Immature natural killer cell (primary cell): ENCODE measurements around the gene MEI4. TPM values are rescaled to one million over a fixed set of nuclear protein-coding genes. Genes with fewer than 3 reads are reported as not detected.

Source experiments
- DNase-seq, 3 donors: peaks; one replicate each; pipeline ENCODE4 v3.0.0; 2022; ENCODE audit warnings: mixed read lengths in 1 of 3
- H3K27ac Mint-ChIP-seq, 6 donors: one replicate each; pipeline ENCODE4 v1.8.0; 2020; ENCODE audit warnings: mixed read lengths in 6 of 6, mild to moderate bottlenecking in 5 of 6, inconsistent platforms in 4 of 6, moderate library complexity in 3 of 6
- H3K27me3 Mint-ChIP-seq, 3 donors: one replicate each; pipeline ENCODE4 v1.8.0; 2020 to 2021; ENCODE audit warnings: low read depth in 3 of 3, mild to moderate bottlenecking in 3 of 3, mixed read lengths in 3 of 3, moderate library complexity in 3 of 3, inconsistent platforms in 1 of 3
- H3K36me3 Mint-ChIP-seq, 3 donors: one replicate each; pipeline ENCODE4 v1.8.0; 2020; ENCODE audit warnings: mixed read lengths in 3 of 3, inconsistent platforms in 2 of 3, mild to moderate bottlenecking in 2 of 3
- H3K4me1 Mint-ChIP-seq, 2 donors: one replicate each; pipeline ENCODE4 v1.8.0; 2020; ENCODE audit warnings: inconsistent platforms in 2 of 2, mild to moderate bottlenecking in 2 of 2, mixed read lengths in 2 of 2, moderate library complexity in 1 of 2
- H3K4me3 Mint-ChIP-seq, 5 donors: one replicate each; pipeline ENCODE4 v1.8.0; 2020; ENCODE audit warnings: mild to moderate bottlenecking in 5 of 5, mixed read lengths in 5 of 5, inconsistent platforms in 3 of 5, moderate library complexity in 3 of 5
- H3K9me3 Mint-ChIP-seq, 6 donors: one replicate each; pipeline ENCODE4 v1.8.0; 2020; ENCODE audit warnings: mild to moderate bottlenecking in 6 of 6, mixed read lengths in 6 of 6, inconsistent platforms in 4 of 6, moderate library complexity in 3 of 6
- polyA plus RNA-seq, 3 donors: library from polyadenylated mRNA; unstranded; fragments of 300-500 nt; fragmentation: Illumina TruSeq; gene quantifications; one replicate each; pipeline ENCODE4 v1.2.3, GENCODE V29; 2021

MEI4 gene
- polyA plus RNA-seq, 3 donors from 2014 or later: not detected

GRCh38 chr6:77853401-77853800 lies 200.6 kb downstream of the MEI4 start:
- H3K27me3 Mint-ChIP-seq: no peaks in the 10 kb centered on the region
- no peaks in the 10 kb centered on the region for H3K4me1 Mint-ChIP-seq
- no peak overlapping the region for H3K27ac Mint-ChIP-seq
- H3K4me3 Mint-ChIP-seq: no peak overlapping the region
- peaks cover 9 to 38% (median 18%) of the 10 kb centered on the region in 6 donors for H3K9me3 Mint-ChIP-seq
- no peaks in the 10 kb centered on the region for H3K36me3 Mint-ChIP-seq
- no peak for DNase-seq

- no peak overlapping the region for H3K27ac Mint-ChIP-seq
- H3K9me3 Mint-ChIP-seq: peaks cover 7 to 41% (median 22%) of the 10 kb centered on the region in 6 donors
- H3K4me1 Mint-ChIP-seq: no peaks in the 10 kb centered on the region
- DNase-seq: no peak
- no peaks in the 10 kb centered on the region for H3K27me3 Mint-ChIP-seq
- no peaks in the 10 kb centered on the region for H3K36me3 Mint-ChIP-seq
- H3K4me3 Mint-ChIP-seq: no peak overlapping the region
These were observed 203.6 kb downstream of the MEI4 start for GRCh38 chr6:77856391-77856790.

- Mint-ChIP-seq H3K9me3 (peaks cover 8 to 44% (median 26%) of the 10 kb centered on the region in 6 donors), H3K4me1 (no peaks in the 10 kb centered on the region), H3K27ac (no peak overlapping the region), H3K27me3 (no peaks in the 10 kb centered on the region), H3K4me3 (no peak overlapping the region), H3K36me3 (no peaks in the 10 kb centered on the region)
- no peak for DNase-seq
These were observed 204.6 kb downstream of the MEI4 start for GRCh38 chr6:77857421-77857820.

- no peaks in the 10 kb centered on the region for H3K27me3 Mint-ChIP-seq
- H3K4me3 Mint-ChIP-seq: no peak overlapping the region
- H3K36me3 Mint-ChIP-seq: no peaks in the 10 kb centered on the region
- H3K27ac Mint-ChIP-seq: no peak overlapping the region
- no peak for DNase-seq
- H3K4me1 Mint-ChIP-seq: no peaks in the 10 kb centered on the region
- H3K9me3 Mint-ChIP-seq: peaks cover 7 to 20% (median 15%) of the 10 kb centered on the region in 6 donors
These were observed 223.5 kb downstream of the MEI4 start for GRCh38 chr6:77876300-77876699.

- H3K4me1 Mint-ChIP-seq: no peaks in the 10 kb centered on the region
- H3K4me3 Mint-ChIP-seq: no peak overlapping the region
- H3K27ac Mint-ChIP-seq: no peak overlapping the region
- no peak for DNase-seq
- no peaks in the 10 kb centered on the region for H3K36me3 Mint-ChIP-seq
- H3K9me3 Mint-ChIP-seq: peaks cover 5 to 29% (median 18%) of the 10 kb centered on the region in 6 donors
- H3K27me3 Mint-ChIP-seq: no peaks in the 10 kb centered on the region
These were observed 226.7 kb downstream of the MEI4 start for GRCh38 chr6:77879527-77879926.

GRCh38 chr6:77880501-77880900 lies 227.7 kb downstream of the MEI4 start:
- no peaks in the 10 kb centered on the region for H3K27me3 Mint-ChIP-seq
- no peak overlapping the region for H3K27ac Mint-ChIP-seq
- H3K9me3 Mint-ChIP-seq: peaks cover 0 to 33% (median 17%) of the 10 kb centered on the region in 6 donors
- no peaks in the 10 kb centered on the region for H3K4me1 Mint-ChIP-seq
- no peak for DNase-seq
- H3K36me3 Mint-ChIP-seq: no peaks in the 10 kb centered on the region
- no peak overlapping the region for H3K4me3 Mint-ChIP-seq

GRCh38 chr6:77883851-77884250 lies 231.0 kb downstream of the MEI4 start:
- Mint-ChIP-seq H3K27me3 (no peaks in the 10 kb centered on the region), H3K27ac (no peak overlapping the region), H3K36me3 (peaks cover 0 to 6% (median 0%) of the 10 kb centered on the region in 3 donors), H3K4me1 (no peaks in the 10 kb centered on the region), H3K9me3 (peaks cover 6 to 46% (median 31%) of the 10 kb centered on the region in 6 donors), H3K4me3 (no peak overlapping the region)
- DNase-seq: no peak

GRCh38 chr6:77893391-77893790 lies 240.6 kb downstream of the MEI4 start:
- H3K4me3 Mint-ChIP-seq: no peak overlapping the region
- no peak overlapping the region for H3K27ac Mint-ChIP-seq
- no peak for DNase-seq
- H3K4me1 Mint-ChIP-seq: no peaks in the 10 kb centered on the region
- peaks cover 20 to 54% (median 46%) of the 10 kb centered on the region in 6 donors for H3K9me3 Mint-ChIP-seq
- H3K36me3 Mint-ChIP-seq: peaks cover 0 to 7% (median 3%) of the 10 kb centered on the region in 3 donors
- H3K27me3 Mint-ChIP-seq: peaks cover 0 to 4% (median 0%) of the 10 kb centered on the region in 3 donors

- H3K27ac Mint-ChIP-seq: no peak overlapping the region
- no peaks in the 10 kb centered on the region for H3K4me1 Mint-ChIP-seq
- H3K27me3 Mint-ChIP-seq: no peaks in the 10 kb centered on the region
- H3K9me3 Mint-ChIP-seq: peaks cover 21 to 64% (median 29%) of the 10 kb centered on the region in 6 donors
- DNase-seq: no peak
- H3K36me3 Mint-ChIP-seq: no peaks in the 10 kb centered on the region
- H3K4me3 Mint-ChIP-seq: no peak overlapping the region
These were observed 253.2 kb downstream of the MEI4 start for GRCh38 chr6:77906070-77906469.

- peaks cover 0 to 2% (median 0%) of the 10 kb centered on the region in 3 donors for H3K27me3 Mint-ChIP-seq
- no peaks in the 10 kb centered on the region for H3K4me1 Mint-ChIP-seq
- H3K27ac Mint-ChIP-seq: no peak overlapping the region
- H3K9me3 Mint-ChIP-seq: peaks cover 33 to 68% (median 39%) of the 10 kb centered on the region in 6 donors
- H3K36me3 Mint-ChIP-seq: no peaks in the 10 kb centered on the region
- no peak for DNase-seq
- no peak overlapping the region for H3K4me3 Mint-ChIP-seq
These were observed 258.0 kb downstream of the MEI4 start for GRCh38 chr6:77910826-77911225.

- Mint-ChIP-seq H3K4me3 (no peak overlapping the region), H3K9me3 (peaks cover 7 to 31% (median 9%) of the 10 kb centered on the region in 6 donors), H3K4me1 (no peaks in the 10 kb centered on the region), H3K27ac (no peak overlapping the region), H3K27me3 (no peaks in the 10 kb centered on the region), H3K36me3 (no peaks in the 10 kb centered on the region)
- DNase-seq: no peak
These were observed 273.4 kb downstream of the MEI4 start for GRCh38 chr6:77926198-77926751.

GRCh38 chr6:77930382-77930781 lies 277.5 kb downstream of the MEI4 start:
- Mint-ChIP-seq H3K27ac (no peak overlapping the region), H3K4me1 (no peaks in the 10 kb centered on the region), H3K27me3 (no peaks in the 10 kb centered on the region), H3K4me3 (no peak overlapping the region), H3K9me3 (peaks cover 0 to 34% (median 13%) of the 10 kb centered on the region in 6 donors), H3K36me3 (no peaks in the 10 kb centered on the region)
- no peak for DNase-seq

- H3K27ac Mint-ChIP-seq: no peak overlapping the region
- no peaks in the 10 kb centered on the region for H3K27me3 Mint-ChIP-seq
- no peaks in the 10 kb centered on the region for H3K4me1 Mint-ChIP-seq
- peaks cover 0 to 35% (median 14%) of the 10 kb centered on the region in 6 donors for H3K9me3 Mint-ChIP-seq
- no peak overlapping the region for H3K4me3 Mint-ChIP-seq
- no peak for DNase-seq
- no peaks in the 10 kb centered on the region for H3K36me3 Mint-ChIP-seq
These were observed 278.1 kb downstream of the MEI4 start for GRCh38 chr6:77930952-77931351.

GRCh38 chr6:77962070-77962469 lies 309.2 kb downstream of the MEI4 start:
- Mint-ChIP-seq H3K27me3 (peaks cover 0 to 3% (median 0%) of the 10 kb centered on the region in 3 donors), H3K27ac (no peak overlapping the region), H3K4me3 (no peak overlapping the region), H3K4me1 (no peaks in the 10 kb centered on the region), H3K9me3 (peaks cover 16 to 53% (median 34%) of the 10 kb centered on the region in 6 donors), H3K36me3 (peaks cover 0 to 15% (median 0%) of the 10 kb centered on the region in 3 donors)
- DNase-seq: no peak

- peaks cover 0 to 6% (median 0%) of the 10 kb centered on the region in 3 donors for H3K27me3 Mint-ChIP-seq
- H3K4me3 Mint-ChIP-seq: no peak overlapping the region
- DNase-seq: no peak
- H3K27ac Mint-ChIP-seq: no peak overlapping the region
- no peaks in the 10 kb centered on the region for H3K4me1 Mint-ChIP-seq
- peaks cover 0 to 15% (median 0%) of the 10 kb centered on the region in 3 donors for H3K36me3 Mint-ChIP-seq
- peaks cover 16 to 49% (median 35%) of the 10 kb centered on the region in 6 donors for H3K9me3 Mint-ChIP-seq
These were observed 312.6 kb downstream of the MEI4 start for GRCh38 chr6:77965449-77965848.
